CMK (cell line): Measurements from ENCODE around the gene RBM23.
A peak's percentile ranks its signal among the peaks of the same experiment; 100 is the strongest.

Experiments
- DNase-seq: peaks from one replicate; pipeline ENCODE4 v3.0.0-alpha.2; 2010; ENCODE audit warnings: low read depth

RBM23 gene

GRCh38 chr14:22885975-22886374 is 33.0 kb downstream of the RBM23 start:
- DNase-seq: no peak

GRCh38 chr14:22884738-22885523 is 34.0 kb downstream of the RBM23 start:
- DNase-seq: no peak

- no peak for DNase-seq
Observed at GRCh38 chr14:22884076-22884737, 34.7 kb downstream of the RBM23 start.

GRCh38 chr14:22883173-22883976 is 35.6 kb downstream of the RBM23 start, which contains the start of gene REM2:
TSS of gene REM2 (plus strand) at chr14:22883222. CDS start at chr14:22883288, 66 bp downstream.
- DNase-seq: peak; percentile 11

GRCh38 chr14:22882529-22883172 is 36.3 kb downstream of the RBM23 start:
- no peak for DNase-seq

- no peak for DNase-seq
Observed at GRCh38 chr14:22882064-22882463, 36.9 kb downstream of the RBM23 start.

- no peak for DNase-seq
Observed at GRCh38 chr14:22878271-22879246, 40.4 kb downstream of the RBM23 start.

GRCh38 chr14:22877000-22877501 is 41.9 kb downstream of the RBM23 start:
- no peak for DNase-seq

GRCh38 chr14:22875748-22876319 is 43.1 kb downstream of the RBM23 start:
- DNase-seq: no peak

GRCh38 chr14:22875003-22875747 is 43.8 kb downstream of the RBM23 start:
- DNase-seq: no peak

GRCh38 chr14:22872833-22873520 is 46.0 kb downstream of the RBM23 start:
- no peak for DNase-seq

- DNase-seq: peak; percentile 78
Observed at GRCh38 chr14:22872033-22872832, 46.7 kb downstream of the RBM23 start.

GRCh38 chr14:22871224-22872032 is 47.5 kb downstream of the RBM23 start, which contains the start of gene LRP10:
TSS of gene LRP10 (plus strand) at chr14:22871740. CDS start at chr14:22872304, 564 bp downstream.
- peak; percentile 74 for DNase-seq

- DNase-seq: no peak
Observed at GRCh38 chr14:22870811-22871223, 48.1 kb downstream of the RBM23 start.

- no peak for DNase-seq
Observed at GRCh38 chr14:22866874-22867273, 52.1 kb downstream of the RBM23 start.

- DNase-seq: no peak
Observed at GRCh38 chr14:22865424-22866405, 53.2 kb downstream of the RBM23 start.
